HepG2 (cell line): ENCODE results near the gene TRAP1. TPM values are rescaled to one million over a fixed set of nuclear protein-coding genes. Genes with fewer than 3 reads are reported as not detected.

Experiments used
- HDAC1 ChIP-seq: sonication (generic); formaldehyde crosslinking; IDR thresholded peaks from 2 replicates; pipeline ENCODE4 v1.5.1; 2020; ENCODE audit warnings: mild to moderate bottlenecking, missing genetic modification reagents
- JARID2 ChIP-seq: sonication (generic); formaldehyde crosslinking; IDR thresholded peaks from 2 replicates; pipeline ENCODE4 v1.8.1; 2023; ENCODE audit warnings: missing genetic modification reagents, inconsistent platforms; ENCODE audit not compliant: insufficient replicate concordance
- JDP2 ChIP-seq: sonication (generic); formaldehyde crosslinking; IDR thresholded peaks from 2 replicates; pipeline ENCODE4 v1.8.1; 2022; ENCODE audit warnings: missing genetic modification reagents, borderline replicate concordance
- MYNN ChIP-seq: sonication (generic); formaldehyde crosslinking; IDR thresholded peaks from 2 replicates; pipeline ENCODE4 v1.4.0; 2020; ENCODE audit warnings: mild to moderate bottlenecking, low read depth, missing genetic modification reagents
- REXO4 ChIP-seq: sonication (generic); formaldehyde crosslinking; IDR thresholded peaks from 2 replicates; pipeline ENCODE4 v1.8.0; 2022; ENCODE audit warnings: missing genetic modification reagents, mild to moderate bottlenecking, borderline replicate concordance
- SMARCE1 ChIP-seq: fragments of 450-650 bp; IDR thresholded peaks from 2 replicates; pipeline ENCODE4 v1.6.1; 2017; ENCODE audit warnings: borderline replicate concordance
- SOX6 ChIP-seq, 2 experiments: fragments of 450-650 bp in 1 of 2; sonication (generic) in 1 of 2; formaldehyde crosslinking in 1 of 2; IDR thresholded peaks; 2 replicates each; pipeline versions ENCODE4 v1.4.0 to v1.6.1; 2017 to 2020; ENCODE audit warnings: antibody characterized with exemption in 1 of 2, mild to moderate bottlenecking in 1 of 2, missing genetic modification reagents in 1 of 2
- ZFP37 ChIP-seq: sonication (generic); formaldehyde crosslinking; IDR thresholded peaks from 2 replicates; pipeline ENCODE4 v1.4.0; 2020; ENCODE audit warnings: missing genetic modification reagents, borderline replicate concordance
- ZNF468 ChIP-seq: sonication (generic); formaldehyde crosslinking; IDR thresholded peaks from 2 replicates; pipeline ENCODE4 v1.8.0; 2022; ENCODE audit warnings: mild to moderate bottlenecking, moderate library complexity, missing genetic modification reagents
- ZNF550 ChIP-seq: sonication (generic); formaldehyde crosslinking; IDR thresholded peaks from 2 replicates; pipeline ENCODE4 v1.4.0; 2020; ENCODE audit warnings: mild to moderate bottlenecking, missing genetic modification reagents, borderline replicate concordance
- ZNF589 ChIP-seq: sonication (generic); formaldehyde crosslinking; conservative IDR thresholded peaks from 2 replicates; pipeline ENCODE4 v1.8.0; 2022; ENCODE audit warnings: mild to moderate bottlenecking, moderate library complexity, missing genetic modification reagents
- ZNF709 ChIP-seq: sonication (generic); formaldehyde crosslinking; IDR thresholded peaks from 2 replicates; pipeline ENCODE4 v1.5.0; 2020; ENCODE audit warnings: mild to moderate bottlenecking, missing genetic modification reagents
- ZNF788 ChIP-seq: sonication (generic); formaldehyde crosslinking; IDR thresholded peaks from 2 replicates; pipeline ENCODE4 v1.5.0; 2020; ENCODE audit warnings: mild to moderate bottlenecking, missing genetic modification reagents, borderline replicate concordance
- ZNF883 ChIP-seq: sonication (generic); formaldehyde crosslinking; IDR thresholded peaks from 2 replicates; pipeline ENCODE4 v1.5.1; 2020; ENCODE audit warnings: mild to moderate bottlenecking, missing genetic modification reagents; ENCODE audit errors: not compliant biosample characterization
- polyA plus RNA-seq, 8 experiments: library from polyadenylated mRNA; depleted of rRNA in 3 of 8; stranded (reverse) in 7 of 8; unstranded in 1 of 8; fragments of >200 nt; fragmentation: Illumina TruSeq in 4 of 8; extraction: Trizol in 4 of 8; gene quantifications; 2 replicates each; pipeline versions ENCODE4 v1.2.1 to v1.2.3, GENCODE V29; 2011 to 2016; ENCODE audit warnings: low read depth in 4 of 8, missing spikeins in 1 of 8, mixed read lengths in 1 of 8; ENCODE audit not compliant: insufficient read depth in 1 of 8
- total RNA-seq, 5 experiments: library from RNA; depleted of rRNA; stranded (reverse); fragments of >200 nt; fragmentation: Illumina TruSeq; extraction: Trizol; gene quantifications; 2 replicates each; pipeline ENCODE4 v1.2.3, GENCODE V29; 2016; ENCODE audit warnings: low read depth in 1 of 5
- TF ChIP-seq, protein P1 (sequence below): sonication (generic); formaldehyde crosslinking; conservative IDR thresholded peaks from 2 replicates; pipeline ENCODE4 v1.4.0; 2020; ENCODE audit warnings: missing genetic modification reagents
- TF ChIP-seq, protein P2 (sequence below): sonication (generic); formaldehyde crosslinking; IDR thresholded peaks from 2 replicates; pipeline ENCODE4 v1.9.0; 2021; ENCODE audit warnings: missing genetic modification reagents, borderline replicate concordance
- TF ChIP-seq, protein P3 (sequence below): sonication (generic); formaldehyde crosslinking; conservative IDR thresholded peaks from 2 replicates; pipeline ENCODE4 v1.4.0; 2020; ENCODE audit warnings: missing genetic modification reagents
- TF ChIP-seq, protein P4 (sequence below): sonication (generic); formaldehyde crosslinking; IDR thresholded peaks from 2 replicates; pipeline ENCODE4 v1.4.0; 2020; ENCODE audit warnings: missing genetic modification reagents, borderline replicate concordance

TRAP1 gene
- total and polyA plus RNA-seq, 2 of the 13 experiments (the other 11 are each of a cell fraction or from before 2014, with no cell fraction given) = 127 to 240 TPM

DNA sequence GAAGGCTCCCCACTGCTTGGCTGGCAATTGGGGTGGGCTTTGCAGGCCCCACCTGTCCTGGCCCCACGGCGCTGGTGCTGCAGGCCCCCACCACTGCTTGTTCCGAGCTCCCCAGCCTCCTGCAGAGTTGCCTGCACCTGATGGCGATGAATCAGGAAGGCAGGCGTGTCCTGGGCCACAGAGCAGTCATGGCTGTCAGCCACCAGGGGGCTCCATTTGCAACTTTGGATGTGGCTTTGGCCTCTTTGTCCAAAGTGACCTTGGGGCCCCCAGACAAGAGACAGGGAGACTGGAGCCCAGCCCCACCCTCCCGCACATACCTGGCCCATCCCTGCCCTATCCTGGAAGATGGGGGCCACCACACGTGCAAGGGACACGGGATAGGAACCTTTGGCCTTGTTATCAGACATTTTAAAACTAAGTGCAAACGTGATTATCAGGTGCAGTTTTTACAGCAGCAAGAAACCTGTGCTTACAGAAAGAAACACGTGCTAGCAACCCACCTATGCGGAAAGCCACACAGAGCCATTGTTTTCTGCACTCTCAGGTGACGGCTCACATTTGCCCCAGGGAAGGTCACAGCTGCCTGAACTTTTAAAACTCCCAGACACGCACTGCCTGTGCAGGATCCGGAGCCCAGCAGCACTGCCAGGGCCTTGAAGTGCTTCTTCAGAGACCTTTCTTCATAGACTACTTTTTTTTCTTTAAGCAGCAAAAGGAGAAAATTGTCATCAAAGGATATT lies 62.9 kb downstream of the TRAP1 start, which contains the start of gene DNASE1 (continued):
- TF ChIP-seq JDP2 (CRISPR knock-in tag) (no peak), ZFP37 (CRISPR knock-in tag) (no peak), SOX6 (IDR thresholded peaks at IDR 0.05) (no peak), SOX6 (CRISPR knock-in tag; IDR thresholded peaks at IDR 0.05) (peak; percentile 96), JARID2 (CRISPR knock-in tag) (no peak), HDAC1 (peak; percentile 8; the same call in 1 of the 2 replicates), ZNF883 (CRISPR knock-in tag) (peak; percentile 42), SMARCE1 (no peak), MYNN (CRISPR knock-in tag) (no peak), ZNF709 (CRISPR knock-in tag) (no peak), ZNF589 (no peak), REXO4 (no peak), ZNF788 (CRISPR knock-in tag) (peak; percentile 85; the same call in 1 of the 2 replicates), ZNF550 (no peak), ZNF468 (CRISPR knock-in tag) (no peak)
- TF ChIP-seq, protein P1, sequence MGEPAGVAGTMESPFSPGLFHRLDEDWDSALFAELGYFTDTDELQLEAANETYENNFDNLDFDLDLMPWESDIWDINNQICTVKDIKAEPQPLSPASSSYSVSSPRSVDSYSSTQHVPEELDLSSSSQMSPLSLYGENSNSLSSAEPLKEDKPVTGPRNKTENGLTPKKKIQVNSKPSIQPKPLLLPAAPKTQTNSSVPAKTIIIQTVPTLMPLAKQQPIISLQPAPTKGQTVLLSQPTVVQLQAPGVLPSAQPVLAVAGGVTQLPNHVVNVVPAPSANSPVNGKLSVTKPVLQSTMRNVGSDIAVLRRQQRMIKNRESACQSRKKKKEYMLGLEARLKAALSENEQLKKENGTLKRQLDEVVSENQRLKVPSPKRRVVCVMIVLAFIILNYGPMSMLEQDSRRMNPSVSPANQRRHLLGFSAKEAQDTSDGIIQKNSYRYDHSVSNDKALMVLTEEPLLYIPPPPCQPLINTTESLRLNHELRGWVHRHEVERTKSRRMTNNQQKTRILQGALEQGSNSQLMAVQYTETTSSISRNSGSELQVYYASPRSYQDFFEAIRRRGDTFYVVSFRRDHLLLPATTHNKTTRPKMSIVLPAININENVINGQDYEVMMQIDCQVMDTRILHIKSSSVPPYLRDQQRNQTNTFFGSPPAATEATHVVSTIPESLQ = no peak
- TF ChIP-seq, protein P2, sequence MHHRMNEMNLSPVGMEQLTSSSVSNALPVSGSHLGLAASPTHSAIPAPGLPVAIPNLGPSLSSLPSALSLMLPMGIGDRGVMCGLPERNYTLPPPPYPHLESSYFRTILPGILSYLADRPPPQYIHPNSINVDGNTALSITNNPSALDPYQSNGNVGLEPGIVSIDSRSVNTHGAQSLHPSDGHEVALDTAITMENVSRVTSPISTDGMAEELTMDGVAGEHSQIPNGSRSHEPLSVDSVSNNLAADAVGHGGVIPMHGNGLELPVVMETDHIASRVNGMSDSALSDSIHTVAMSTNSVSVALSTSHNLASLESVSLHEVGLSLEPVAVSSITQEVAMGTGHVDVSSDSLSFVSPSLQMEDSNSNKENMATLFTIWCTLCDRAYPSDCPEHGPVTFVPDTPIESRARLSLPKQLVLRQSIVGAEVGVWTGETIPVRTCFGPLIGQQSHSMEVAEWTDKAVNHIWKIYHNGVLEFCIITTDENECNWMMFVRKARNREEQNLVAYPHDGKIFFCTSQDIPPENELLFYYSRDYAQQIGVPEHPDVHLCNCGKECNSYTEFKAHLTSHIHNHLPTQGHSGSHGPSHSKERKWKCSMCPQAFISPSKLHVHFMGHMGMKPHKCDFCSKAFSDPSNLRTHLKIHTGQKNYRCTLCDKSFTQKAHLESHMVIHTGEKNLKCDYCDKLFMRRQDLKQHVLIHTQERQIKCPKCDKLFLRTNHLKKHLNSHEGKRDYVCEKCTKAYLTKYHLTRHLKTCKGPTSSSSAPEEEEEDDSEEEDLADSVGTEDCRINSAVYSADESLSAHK = no peak
- TF ChIP-seq, protein P3, sequence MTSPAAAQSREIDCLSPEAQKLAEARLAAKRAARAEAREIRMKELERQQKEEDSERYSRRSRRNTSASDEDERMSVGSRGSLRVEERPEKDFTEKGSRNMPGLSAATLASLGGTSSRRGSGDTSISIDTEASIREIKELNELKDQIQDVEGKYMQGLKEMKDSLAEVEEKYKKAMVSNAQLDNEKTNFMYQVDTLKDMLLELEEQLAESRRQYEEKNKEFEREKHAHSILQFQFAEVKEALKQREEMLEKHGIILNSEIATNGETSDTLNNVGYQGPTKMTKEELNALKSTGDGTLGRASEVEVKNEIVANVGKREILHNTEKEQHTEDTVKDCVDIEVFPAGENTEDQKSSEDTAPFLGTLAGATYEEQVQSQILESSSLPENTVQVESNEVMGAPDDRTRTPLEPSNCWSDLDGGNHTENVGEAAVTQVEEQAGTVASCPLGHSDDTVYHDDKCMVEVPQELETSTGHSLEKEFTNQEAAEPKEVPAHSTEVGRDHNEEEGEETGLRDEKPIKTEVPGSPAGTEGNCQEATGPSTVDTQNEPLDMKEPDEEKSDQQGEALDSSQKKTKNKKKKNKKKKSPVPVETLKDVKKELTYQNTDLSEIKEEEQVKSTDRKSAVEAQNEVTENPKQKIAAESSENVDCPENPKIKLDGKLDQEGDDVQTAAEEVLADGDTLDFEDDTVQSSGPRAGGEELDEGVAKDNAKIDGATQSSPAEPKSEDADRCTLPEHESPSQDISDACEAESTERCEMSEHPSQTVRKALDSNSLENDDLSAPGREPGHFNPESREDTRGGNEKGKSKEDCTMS (CRISPR knock-in tag) = no peak
- TF ChIP-seq, protein P4, sequence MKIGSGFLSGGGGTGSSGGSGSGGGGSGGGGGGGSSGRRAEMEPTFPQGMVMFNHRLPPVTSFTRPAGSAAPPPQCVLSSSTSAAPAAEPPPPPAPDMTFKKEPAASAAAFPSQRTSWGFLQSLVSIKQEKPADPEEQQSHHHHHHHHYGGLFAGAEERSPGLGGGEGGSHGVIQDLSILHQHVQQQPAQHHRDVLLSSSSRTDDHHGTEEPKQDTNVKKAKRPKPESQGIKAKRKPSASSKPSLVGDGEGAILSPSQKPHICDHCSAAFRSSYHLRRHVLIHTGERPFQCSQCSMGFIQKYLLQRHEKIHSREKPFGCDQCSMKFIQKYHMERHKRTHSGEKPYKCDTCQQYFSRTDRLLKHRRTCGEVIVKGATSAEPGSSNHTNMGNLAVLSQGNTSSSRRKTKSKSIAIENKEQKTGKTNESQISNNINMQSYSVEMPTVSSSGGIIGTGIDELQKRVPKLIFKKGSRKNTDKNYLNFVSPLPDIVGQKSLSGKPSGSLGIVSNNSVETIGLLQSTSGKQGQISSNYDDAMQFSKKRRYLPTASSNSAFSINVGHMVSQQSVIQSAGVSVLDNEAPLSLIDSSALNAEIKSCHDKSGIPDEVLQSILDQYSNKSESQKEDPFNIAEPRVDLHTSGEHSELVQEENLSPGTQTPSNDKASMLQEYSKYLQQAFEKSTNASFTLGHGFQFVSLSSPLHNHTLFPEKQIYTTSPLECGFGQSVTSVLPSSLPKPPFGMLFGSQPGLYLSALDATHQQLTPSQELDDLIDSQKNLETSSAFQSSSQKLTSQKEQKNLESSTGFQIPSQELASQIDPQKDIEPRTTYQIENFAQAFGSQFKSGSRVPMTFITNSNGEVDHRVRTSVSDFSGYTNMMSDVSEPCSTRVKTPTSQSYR (CRISPR knock-in tag) = no peak
